NB4 (cell line): ENCODE results near the gene CCR8.

ENCODE experiments used
- POLR2A ChIP-seq: IDR thresholded peaks from 2 replicates; pipeline ENCODE4 v1.6.1; 2011; ENCODE audit warnings: mild to moderate bottlenecking; ENCODE audit not compliant: insufficient read length; ENCODE audit errors: extremely low read depth
- TF ChIP-seq, protein P1 (sequence below): IDR thresholded peaks from 2 replicates; pipeline ENCODE4 v1.6.1; 2011; ENCODE audit warnings: low read depth, low read length
- TF ChIP-seq, protein P2 (sequence below): IDR thresholded peaks from one replicate; pipeline ENCODE4 v1.5.1; 2012; ENCODE audit warnings: low read depth, low read length

- TF ChIP-seq, protein P1, sequence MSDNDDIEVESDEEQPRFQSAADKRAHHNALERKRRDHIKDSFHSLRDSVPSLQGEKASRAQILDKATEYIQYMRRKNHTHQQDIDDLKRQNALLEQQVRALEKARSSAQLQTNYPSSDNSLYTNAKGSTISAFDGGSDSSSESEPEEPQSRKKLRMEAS: no peak
- TF ChIP-seq, protein P2, sequence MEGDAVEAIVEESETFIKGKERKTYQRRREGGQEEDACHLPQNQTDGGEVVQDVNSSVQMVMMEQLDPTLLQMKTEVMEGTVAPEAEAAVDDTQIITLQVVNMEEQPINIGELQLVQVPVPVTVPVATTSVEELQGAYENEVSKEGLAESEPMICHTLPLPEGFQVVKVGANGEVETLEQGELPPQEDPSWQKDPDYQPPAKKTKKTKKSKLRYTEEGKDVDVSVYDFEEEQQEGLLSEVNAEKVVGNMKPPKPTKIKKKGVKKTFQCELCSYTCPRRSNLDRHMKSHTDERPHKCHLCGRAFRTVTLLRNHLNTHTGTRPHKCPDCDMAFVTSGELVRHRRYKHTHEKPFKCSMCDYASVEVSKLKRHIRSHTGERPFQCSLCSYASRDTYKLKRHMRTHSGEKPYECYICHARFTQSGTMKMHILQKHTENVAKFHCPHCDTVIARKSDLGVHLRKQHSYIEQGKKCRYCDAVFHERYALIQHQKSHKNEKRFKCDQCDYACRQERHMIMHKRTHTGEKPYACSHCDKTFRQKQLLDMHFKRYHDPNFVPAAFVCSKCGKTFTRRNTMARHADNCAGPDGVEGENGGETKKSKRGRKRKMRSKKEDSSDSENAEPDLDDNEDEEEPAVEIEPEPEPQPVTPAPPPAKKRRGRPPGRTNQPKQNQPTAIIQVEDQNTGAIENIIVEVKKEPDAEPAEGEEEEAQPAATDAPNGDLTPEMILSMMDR: no peak
- no peak for TF ChIP-seq POLR2A
These were observed 8.7 kb downstream of the CCR8 start for GRCh38 chr3:39338201-39338600.
